Fibroblast of the aortic adventitia (primary cell): ENCODE measurements around the gene PHACTR3. TPM values are rescaled to one million over a fixed set of nuclear protein-coding genes. Genes with fewer than 3 reads are reported as not detected.

ENCODE experiments used
- DNase-seq: peaks from one replicate; pipeline ENCODE4 v3.0.0-alpha.2; 2010; ENCODE audit warnings: low read depth
- H3K4me3 ChIP-seq: 2 replicates; pipeline ENCODE4 v1.5.1; 2011; ENCODE audit warnings: low read depth, mild to moderate bottlenecking, control low read depth, low read length, moderate library complexity
- CTCF ChIP-seq: IDR thresholded peaks from 2 replicates; pipeline ENCODE4 v1.5.1; 2011; ENCODE audit warnings: mild to moderate bottlenecking, low read length, control low read depth, inconsistent platforms; ENCODE audit not compliant: insufficient read depth
- total RNA-seq: library from RNA; depleted of rRNA; stranded (reverse); fragments of >200 nt; gene quantifications from 2 replicates; pipeline ENCODE4 v1.2.3, GENCODE V29; 2012; ENCODE audit warnings: low replicate concordance

Gene PHACTR3
- total RNA-seq, 1 donor = not detected

GRCh38 chr20:59831024-59831915, 226.9 kb downstream of the PHACTR3 start:
- TF ChIP-seq CTCF = no peak
- DNase-seq = no peak
- no peak overlapping the region for H3K4me3 ChIP-seq

DNA sequence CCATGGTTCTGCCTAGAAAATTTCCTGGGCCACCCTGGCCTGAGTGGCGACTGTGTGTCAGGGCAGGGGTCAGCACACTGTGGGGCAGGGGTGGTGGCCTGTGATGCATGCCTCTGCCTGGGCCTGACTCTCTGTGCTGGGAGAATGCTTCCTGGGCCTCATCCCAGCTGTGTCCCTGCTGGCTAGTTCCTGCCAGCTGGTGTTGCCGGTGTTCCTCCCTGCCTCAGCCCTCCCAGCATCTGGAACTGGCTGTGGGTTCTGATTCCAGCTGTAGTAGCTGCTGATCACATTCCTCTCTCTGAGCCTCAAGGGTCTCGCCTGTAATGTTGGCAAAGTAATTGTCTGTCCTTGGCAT, 227.6 kb downstream of the PHACTR3 start:
- no peak overlapping the region for H3K4me3 ChIP-seq
- DNase-seq = no peak
- no peak for TF ChIP-seq CTCF

- no peak overlapping the region for H3K4me3 ChIP-seq
- no peak for DNase-seq
Observed at GRCh38 chr20:59832406-59833363, 228.3 kb downstream of the PHACTR3 start.

GRCh38 chr20:59835057-59835447, 230.7 kb downstream of the PHACTR3 start:
- H3K4me3 ChIP-seq = no peak overlapping the region
- TF ChIP-seq CTCF = no peak
- no peak for DNase-seq

More at GRCh38 chr20:59832406-59833363, 228.3 kb downstream of the PHACTR3 start:
- no peak for TF ChIP-seq CTCF

GRCh38 chr20:59835448-59836395, 231.4 kb downstream of the PHACTR3 start:
- TF ChIP-seq CTCF = no peak
- peak; percentile 14 for DNase-seq
- no peak overlapping the region for H3K4me3 ChIP-seq

DNA sequence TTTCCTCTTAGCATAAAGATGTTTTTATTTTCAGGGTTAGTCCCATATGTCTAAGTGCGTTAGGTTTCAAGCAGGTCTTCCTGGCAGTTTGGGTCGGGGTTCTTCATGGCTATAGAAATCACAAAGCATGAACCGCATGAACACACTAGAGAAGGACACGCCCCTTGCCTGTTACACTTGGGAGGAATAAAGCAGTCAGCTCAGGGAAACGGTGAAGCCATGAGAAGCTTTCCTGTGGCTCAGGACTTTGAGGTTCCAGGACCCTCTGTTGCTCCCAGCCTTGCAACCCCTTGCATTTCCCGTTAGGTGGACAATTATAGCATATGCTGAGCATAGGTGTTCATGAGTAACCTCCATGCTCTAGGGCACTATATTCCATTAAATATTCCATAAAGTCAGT, 232.4 kb downstream of the PHACTR3 start:
- TF ChIP-seq CTCF = no peak
- H3K4me3 ChIP-seq = no peak overlapping the region
- no peak for DNase-seq
